HG03342 (cell line): ENCODE data around the gene EIF1.
A peak's percentile ranks its signal among the peaks of the same experiment; 100 is the strongest.
"Not testable (repeated sequence)": the region's sequence is repeated elsewhere in the genome, so short reads cannot be mapped to it uniquely, and the experiment has no call there.

ENCODE experiments used
- ATAC-seq: cut with Tn5 transposase; IDR thresholded peaks from one replicate; pipeline ENCODE4 v1.9.1; 2021; ENCODE audit warnings: mild to moderate bottlenecking, moderate library complexity; ENCODE audit not compliant: unreplicated experiment

Gene EIF1

GRCh38 chr17:41655611-41656111 is 33.0 kb upstream of the EIF1 start:
- ATAC-seq: no peak

DNA sequence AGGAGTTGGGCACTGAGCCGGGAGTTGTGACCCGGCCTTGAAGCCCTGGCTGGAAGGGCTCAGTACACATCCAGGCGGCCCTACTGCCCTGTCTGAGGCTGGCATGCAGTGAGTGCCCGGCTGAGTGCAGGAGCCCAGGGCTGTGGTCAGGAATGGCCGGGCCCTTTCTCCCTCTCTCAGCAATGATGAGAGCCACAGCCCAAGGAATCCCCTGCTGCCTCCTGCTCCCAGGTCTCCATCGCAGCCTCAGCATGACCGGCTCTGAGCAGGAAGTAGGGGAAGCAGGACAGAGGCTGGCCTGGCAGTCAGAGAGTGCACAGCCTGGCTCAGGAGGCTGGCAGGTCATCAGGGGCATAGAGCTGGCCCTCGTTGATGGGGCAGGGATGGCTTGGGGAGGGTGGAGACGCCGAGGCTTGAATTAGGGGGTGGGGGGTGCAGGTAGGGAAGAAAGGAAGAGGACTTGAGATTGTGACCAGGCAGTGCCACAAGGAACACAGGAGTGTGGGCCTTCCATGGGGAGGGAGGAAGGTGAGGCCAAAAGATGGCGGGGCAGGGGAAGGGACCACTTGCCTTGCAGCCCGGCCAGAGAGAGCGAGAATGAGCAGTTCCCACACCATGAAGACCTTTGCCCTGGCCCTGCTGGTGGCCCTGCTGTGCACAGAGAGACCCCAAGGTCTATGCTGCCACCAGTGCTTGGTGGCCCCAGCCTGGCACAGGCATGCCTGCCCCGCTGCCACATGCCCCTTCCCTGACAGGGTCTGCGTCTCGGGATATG is 32.2 kb upstream of the EIF1 start:
- no peak for ATAC-seq

- ATAC-seq: no peak
Measured at GRCh38 chr17:41657176-41657754, 31.4 kb upstream of the EIF1 start.

GRCh38 chr17:41657936-41658335 is 30.7 kb upstream of the EIF1 start:
- ATAC-seq: no peak

- no peak for ATAC-seq
Measured at GRCh38 chr17:41658846-41659245, 29.8 kb upstream of the EIF1 start.

- no peak for ATAC-seq
Measured at GRCh38 chr17:41659427-41660212, 29.1 kb upstream of the EIF1 start.

DNA sequence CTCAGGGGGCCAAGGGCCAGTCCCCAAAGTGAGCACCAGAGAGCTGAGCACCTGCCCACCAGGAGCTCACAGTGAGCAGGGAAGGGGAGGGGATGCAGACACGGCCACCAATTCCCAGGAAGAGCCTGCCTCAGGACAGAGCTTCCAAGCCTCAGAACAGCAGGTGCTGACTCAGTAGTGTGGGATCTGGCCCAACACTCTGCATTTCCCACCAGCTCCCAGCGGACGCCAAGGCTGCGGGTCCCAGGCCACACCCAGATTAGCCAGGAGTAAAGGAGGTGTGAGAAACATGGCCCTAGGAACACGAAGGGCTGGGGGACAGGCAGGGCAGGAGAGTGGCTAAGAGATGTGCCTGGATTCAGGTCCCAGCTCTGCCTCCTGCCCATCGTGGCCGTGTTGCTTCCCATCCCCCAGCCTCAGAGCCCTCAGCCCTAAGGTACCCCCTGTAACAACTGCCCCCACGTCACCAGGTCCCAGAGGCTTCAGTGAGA is 28.4 kb upstream of the EIF1 start:
- no peak for ATAC-seq

DNA sequence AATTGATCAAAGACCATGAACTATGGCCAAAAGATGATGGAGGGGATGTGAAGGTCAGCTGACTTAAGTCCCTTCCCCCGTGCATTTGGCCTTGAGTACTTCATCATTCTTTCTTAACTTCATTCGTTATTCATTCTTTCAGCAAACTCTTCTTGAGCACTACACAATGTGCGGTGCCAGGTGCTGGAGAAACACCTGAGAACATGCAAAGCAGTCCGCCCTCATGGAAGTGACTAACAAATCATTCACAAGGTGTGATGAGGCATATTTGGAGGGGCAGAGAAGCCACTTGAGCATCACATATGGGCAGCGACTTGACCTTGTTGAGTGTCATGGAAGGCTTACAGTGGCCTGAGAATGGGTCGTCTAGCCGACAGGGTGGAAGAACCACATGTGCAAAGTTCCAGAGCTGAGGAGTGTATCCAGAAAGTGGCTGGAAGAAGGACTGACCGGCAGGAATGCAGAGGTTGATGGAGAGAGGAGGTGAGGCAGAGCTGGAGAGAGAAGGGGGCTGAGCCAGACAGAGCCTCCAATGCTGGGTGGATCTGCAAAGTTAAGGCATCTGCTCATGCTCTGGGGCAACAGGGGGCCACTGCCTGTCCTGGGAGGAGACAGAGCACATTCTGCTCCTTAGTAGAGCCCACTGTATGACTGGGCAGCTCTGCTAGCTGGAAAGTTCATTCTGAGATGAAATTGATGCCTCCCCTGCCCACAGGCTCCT is 25.1 kb upstream of the EIF1 start:
- no peak for ATAC-seq

- ATAC-seq: no peak
Measured at GRCh38 chr17:41664172-41664457, 24.6 kb upstream of the EIF1 start.

DNA sequence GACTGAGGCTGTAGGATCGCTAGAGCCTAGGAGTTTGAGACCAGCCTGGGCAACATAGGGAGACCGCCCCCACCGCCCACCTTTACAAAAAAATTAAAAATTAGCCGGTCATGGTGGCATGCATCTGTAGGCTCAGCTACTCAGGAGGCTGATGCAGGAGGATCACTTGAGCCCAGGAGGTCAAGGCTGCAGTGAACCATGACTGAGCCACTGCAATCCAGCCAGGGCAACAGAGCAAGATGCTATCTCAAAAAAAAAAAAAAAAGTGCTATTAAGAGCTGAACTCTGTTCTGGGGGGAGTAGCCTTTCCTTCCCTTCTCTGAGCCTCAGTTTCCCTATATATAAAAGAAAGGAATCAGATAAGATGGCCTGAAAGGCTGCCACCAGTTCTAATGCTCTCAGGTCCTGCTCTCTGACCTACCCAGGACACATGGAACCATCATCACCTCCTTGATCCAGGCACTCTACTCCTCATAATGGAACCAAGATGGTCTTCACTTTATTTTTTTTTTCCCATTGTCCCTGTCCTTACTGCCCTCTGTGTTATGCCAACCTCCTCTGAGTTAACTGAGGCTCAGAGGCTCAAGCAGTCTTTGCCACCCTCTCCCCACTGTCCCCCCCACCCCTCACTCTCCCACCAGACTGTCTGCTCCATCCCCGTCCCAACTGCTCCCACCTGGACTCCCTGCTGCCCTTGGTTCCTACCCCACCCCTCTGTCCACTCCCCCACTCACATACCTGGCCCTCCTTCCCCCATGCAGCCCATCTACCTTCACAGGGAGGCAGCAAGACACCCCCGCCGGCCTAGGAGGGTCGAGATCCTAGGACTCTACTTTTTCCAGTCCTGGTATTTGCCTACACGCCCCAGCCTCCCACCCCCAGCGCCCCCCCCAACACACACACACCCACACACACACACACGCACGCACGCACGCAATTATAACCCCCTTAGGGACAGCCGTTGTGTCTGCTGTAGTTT is 23.8 kb upstream of the EIF1 start:
- no peak for ATAC-seq

GRCh38 chr17:41665566-41666236 is 23.0 kb upstream of the EIF1 start:
- ATAC-seq: peak; percentile 50

DNA sequence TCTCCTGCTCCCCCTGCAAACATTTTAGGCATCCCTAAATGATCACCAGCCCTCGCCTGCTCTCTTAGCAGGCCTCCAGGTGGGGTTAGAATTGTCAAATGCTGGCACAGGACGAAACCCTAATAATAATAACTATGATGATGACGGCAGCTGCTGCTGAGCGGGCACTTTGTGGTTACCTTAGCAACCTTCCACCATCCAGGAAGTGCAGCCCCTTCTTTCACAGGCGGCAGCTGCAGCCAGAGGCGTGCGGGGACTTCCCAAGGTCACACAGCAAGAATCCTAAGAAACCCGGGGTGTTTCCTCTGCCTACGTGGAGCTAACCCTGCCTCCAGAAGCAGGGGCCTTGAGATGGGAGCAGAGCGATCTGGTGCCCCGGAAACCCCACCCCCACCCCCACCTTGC is 22.4 kb upstream of the EIF1 start:
- ATAC-seq: peak; percentile 36

GRCh38 chr17:41666708-41667279 is 21.9 kb upstream of the EIF1 start:
- peak; percentile 43 for ATAC-seq

GRCh38 chr17:41667280-41668041 is 21.2 kb upstream of the EIF1 start:
- no peak for ATAC-seq

DNA sequence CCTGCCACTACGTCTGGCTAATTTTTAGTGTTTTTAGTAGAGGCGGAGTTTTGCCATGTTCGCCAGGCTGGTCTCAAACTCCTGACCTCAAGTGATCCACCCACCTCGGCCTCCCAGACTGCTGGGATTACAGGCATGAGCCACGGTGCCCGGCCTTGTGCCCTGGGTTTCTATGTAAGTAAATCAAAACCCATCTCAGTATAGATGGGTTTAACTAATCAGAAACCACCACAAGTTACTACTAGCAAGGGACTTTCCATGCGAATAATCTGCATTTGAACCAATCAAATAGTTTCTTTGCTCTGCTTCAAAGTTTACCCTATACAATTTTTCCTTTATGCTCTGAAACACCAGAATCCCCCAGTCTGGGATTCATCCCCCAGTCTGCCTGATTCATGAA is 16.5 kb upstream of the EIF1 start:
- no peak for ATAC-seq

GRCh38 chr17:41675157-41676057 is 13.3 kb upstream of the EIF1 start:
- not testable (repeated sequence) for ATAC-seq

GRCh38 chr17:41676058-41676419 is 12.6 kb upstream of the EIF1 start:
- ATAC-seq: no peak
